ENCODE results near the gene MBD2.

DNA sequence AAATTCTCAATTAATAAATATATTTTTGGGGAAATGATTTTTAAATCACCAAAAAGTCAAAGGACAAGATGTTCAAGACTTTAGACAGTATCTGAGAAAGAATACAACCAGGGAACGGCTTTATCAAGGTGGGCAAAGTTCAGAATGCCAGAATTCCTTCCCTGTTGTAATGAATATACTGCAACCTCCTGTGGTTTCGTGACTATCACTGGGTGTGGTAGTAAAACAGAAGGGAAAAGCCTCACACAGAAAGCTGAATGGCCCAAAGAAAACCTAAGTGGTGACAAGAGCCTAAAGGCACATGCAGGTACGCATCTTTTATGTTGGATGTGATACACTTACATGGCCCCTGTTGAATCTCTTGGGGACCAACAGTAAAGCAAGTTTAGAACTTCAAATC lies 37.1 kb downstream of the MBD2 start:
- TF ChIP-seq EZH2 (IDR thresholded peaks at IDR 0.05; ENCODE audit: borderline replicate concordance) (no peak), EZH2phosphoT487 (IDR thresholded peaks at IDR 0.05; ENCODE audit: low read depth, severe bottlenecking, unreplicated experiment) (no peak)
- TF ChIP-seq, protein P1, sequence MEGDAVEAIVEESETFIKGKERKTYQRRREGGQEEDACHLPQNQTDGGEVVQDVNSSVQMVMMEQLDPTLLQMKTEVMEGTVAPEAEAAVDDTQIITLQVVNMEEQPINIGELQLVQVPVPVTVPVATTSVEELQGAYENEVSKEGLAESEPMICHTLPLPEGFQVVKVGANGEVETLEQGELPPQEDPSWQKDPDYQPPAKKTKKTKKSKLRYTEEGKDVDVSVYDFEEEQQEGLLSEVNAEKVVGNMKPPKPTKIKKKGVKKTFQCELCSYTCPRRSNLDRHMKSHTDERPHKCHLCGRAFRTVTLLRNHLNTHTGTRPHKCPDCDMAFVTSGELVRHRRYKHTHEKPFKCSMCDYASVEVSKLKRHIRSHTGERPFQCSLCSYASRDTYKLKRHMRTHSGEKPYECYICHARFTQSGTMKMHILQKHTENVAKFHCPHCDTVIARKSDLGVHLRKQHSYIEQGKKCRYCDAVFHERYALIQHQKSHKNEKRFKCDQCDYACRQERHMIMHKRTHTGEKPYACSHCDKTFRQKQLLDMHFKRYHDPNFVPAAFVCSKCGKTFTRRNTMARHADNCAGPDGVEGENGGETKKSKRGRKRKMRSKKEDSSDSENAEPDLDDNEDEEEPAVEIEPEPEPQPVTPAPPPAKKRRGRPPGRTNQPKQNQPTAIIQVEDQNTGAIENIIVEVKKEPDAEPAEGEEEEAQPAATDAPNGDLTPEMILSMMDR (IDR thresholded peaks at IDR 0.05; ENCODE audit: poor library complexity) = no peak

Measured in hepatocyte (in vitro differentiated cells).